HL-60 (cell line): ENCODE measurements around the gene GPS1.

ENCODE experiments used
- CTCF ChIP-seq: IDR thresholded peaks from one replicate; pipeline ENCODE4 v1.5.1; 2011; ENCODE audit warnings: low read length, control low read depth, inconsistent platforms; ENCODE audit not compliant: insufficient read depth
- REST ChIP-seq: IDR thresholded peaks from 2 replicates; pipeline ENCODE4 v1.6.1; 2012; ENCODE audit warnings: low read depth; ENCODE audit not compliant: insufficient replicate concordance

GRCh38 chr17:82033359-82034085 is 18.2 kb upstream of the GPS1 start:
- TF ChIP-seq REST (no peak), CTCF (no peak)
